ENCODE measurements around the gene CEACAM6.
"Not testable (repeated sequence)": the region's sequence is repeated elsewhere in the genome, so short reads cannot be mapped to it uniquely, and the experiment has no call there.

CEACAM6 gene

GRCh38 chr19:41769608-41770007, 14.3 kb downstream of the CEACAM6 start:
- TF ChIP-seq ZNF274 (IDR thresholded peaks at IDR 0.05; ENCODE audit: low read depth, low read length), result no peak
- no peak overlapping the region for H3K4me3 ChIP-seq (ENCODE audit: low read length)

- no peak overlapping the region for H3K4me3 ChIP-seq (ENCODE audit: low read length)
- no peak for TF ChIP-seq ZNF274 (IDR thresholded peaks at IDR 0.05; ENCODE audit: low read depth, low read length)
Observed at GRCh38 chr19:41771410-41771809, 16.1 kb downstream of the CEACAM6 start.

DNA sequence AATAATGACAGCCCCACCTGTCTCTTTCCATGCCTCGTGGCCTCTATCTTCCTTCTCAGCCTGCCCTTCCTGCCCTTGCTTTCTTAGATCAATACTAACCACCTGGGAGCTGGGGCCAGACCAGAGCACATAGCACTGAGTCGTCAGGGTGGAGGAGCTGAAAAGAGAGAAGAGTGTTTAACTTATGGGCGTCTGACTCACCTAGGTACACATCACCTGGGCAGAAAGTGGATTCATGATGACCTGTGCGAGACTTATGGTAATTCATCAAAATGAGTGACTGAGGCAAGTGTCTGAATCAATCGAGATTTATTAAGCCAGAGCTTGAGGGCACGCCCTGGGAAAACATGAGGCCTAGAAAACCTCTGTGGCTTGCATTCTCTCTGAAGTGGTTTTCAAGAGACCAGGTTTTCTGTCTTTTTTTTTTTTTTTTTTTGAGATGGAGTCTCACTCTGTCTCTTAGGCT, 19.2 kb downstream of the CEACAM6 start:
- no peak overlapping the region for H3K4me3 ChIP-seq (ENCODE audit: low read length)
- no peak for TF ChIP-seq ZNF274 (IDR thresholded peaks at IDR 0.05; ENCODE audit: low read depth, low read length)

GRCh38 chr19:41776700-41777099, 21.4 kb downstream of the CEACAM6 start:
- H3K4me3 ChIP-seq (ENCODE audit: low read length), result no peak overlapping the region
- TF ChIP-seq ZNF274 (IDR thresholded peaks at IDR 0.05; ENCODE audit: low read depth, low read length), result no peak

DNA sequence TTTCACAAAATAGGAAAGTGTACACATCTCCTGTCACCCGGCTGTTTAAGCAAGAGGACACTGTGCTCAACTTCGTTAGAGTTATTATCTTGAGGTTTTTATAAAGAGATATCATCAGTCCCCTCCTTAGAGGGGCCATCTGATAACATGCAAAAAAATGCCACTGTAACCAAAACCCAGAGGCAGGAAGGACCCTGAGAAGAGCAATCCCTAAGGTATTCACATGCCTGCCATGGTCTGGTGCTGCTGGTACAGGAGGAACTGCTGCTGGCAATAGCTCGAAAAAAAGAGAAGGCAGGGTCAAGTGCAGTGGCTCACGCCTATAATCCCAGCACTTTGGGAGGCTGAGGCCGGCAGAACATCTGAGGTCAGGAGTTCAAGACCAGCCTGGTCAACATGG, 28.3 kb downstream of the CEACAM6 start:
- H3K4me3 ChIP-seq (ENCODE audit: low read length), result no peak overlapping the region
- no peak for TF ChIP-seq ZNF274 (IDR thresholded peaks at IDR 0.05; ENCODE audit: low read depth, low read length)

DNA sequence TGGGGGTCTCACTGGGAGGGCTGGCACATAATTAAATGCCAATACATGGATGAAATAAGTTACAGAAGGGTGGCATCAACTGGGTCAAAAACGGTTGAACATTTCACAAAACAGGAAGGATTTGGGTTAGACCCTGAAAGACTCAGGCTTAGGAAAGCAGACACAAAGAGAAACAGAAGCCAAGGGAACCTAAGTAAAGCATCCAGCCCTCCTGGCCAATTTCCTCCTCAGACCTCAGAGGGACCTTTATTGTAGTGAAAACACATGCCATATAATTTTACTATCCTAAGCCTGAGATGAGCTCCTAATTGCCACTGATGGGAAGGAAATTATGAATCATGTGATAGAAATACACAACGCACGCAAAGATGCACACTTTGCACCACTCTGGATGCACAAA, 29.0 kb downstream of the CEACAM6 start:
- TF ChIP-seq ZNF274 (IDR thresholded peaks at IDR 0.05; ENCODE audit: low read depth, low read length), result no peak
- no peak overlapping the region for H3K4me3 ChIP-seq (ENCODE audit: low read length)

DNA sequence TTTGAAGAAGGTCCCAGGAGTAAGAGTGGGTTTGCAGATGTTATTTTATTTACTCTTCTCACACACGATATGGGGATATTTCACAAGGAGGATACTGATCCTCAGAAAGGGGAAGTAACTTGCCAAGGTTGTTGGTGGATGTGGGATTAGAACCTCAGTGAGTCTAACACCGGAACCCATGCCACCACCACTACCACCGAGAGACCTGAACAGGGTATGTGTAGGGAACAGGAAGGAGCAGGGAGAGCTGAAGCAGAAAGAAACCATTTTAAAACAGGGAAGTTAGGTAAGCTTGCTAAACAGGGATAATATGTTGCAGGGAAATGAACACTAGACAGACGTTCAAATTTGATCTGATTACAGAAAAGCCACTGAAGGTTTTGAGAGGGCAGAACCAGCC, 29.4 kb downstream of the CEACAM6 start:
- no peak overlapping the region; the same call in 1 of the 2 replicates for H3K4me3 ChIP-seq (ENCODE audit: low read length)
- TF ChIP-seq ZNF274 (IDR thresholded peaks at IDR 0.05; ENCODE audit: low read depth, low read length), result no peak

- no peak for TF ChIP-seq ZNF274 (IDR thresholded peaks at IDR 0.05; ENCODE audit: low read depth, low read length)
- no peak overlapping the region for H3K4me3 ChIP-seq (ENCODE audit: low read length)
Observed at GRCh38 chr19:41785653-41786052, 30.3 kb downstream of the CEACAM6 start.

DNA sequence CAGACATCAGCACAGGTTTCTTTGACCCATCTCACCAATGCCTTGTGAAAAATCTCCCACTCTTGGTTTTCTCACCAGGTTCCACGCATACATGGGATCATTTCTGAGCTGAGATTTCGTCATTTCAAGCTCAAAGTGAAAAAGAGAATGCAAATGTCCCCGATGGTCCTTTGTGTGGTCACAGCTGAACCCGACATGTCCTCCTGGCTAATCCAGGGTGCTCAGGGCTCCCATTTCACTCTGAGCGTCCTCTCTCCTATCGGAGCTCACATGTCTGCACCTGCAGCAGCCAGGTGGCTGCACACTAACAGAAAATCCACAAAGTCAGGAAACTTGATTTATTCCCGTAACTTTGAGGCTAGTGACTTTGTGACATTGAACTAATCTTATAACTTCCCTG, 31.7 kb downstream of the CEACAM6 start:
- TF ChIP-seq ZNF274 (IDR thresholded peaks at IDR 0.05; ENCODE audit: low read depth, low read length), result no peak

GRCh38 chr19:41788518-41788917, 33.2 kb downstream of the CEACAM6 start:
- H3K4me3 ChIP-seq (ENCODE audit: low read length), result not testable (repeated sequence)

More for the DNA sequence above, 31.7 kb downstream of the CEACAM6 start:
- no peak overlapping the region for H3K4me3 ChIP-seq (ENCODE audit: low read length)

GRCh38 chr19:41789053-41789452, 33.7 kb downstream of the CEACAM6 start:
- not testable (repeated sequence) for H3K4me3 ChIP-seq (ENCODE audit: low read length)

- no peak for TF ChIP-seq ZNF274 (IDR thresholded peaks at IDR 0.05; ENCODE audit: low read depth, low read length)
- no peak overlapping the region for H3K4me3 ChIP-seq (ENCODE audit: low read length)
Observed at GRCh38 chr19:41792513-41793413, 37.4 kb downstream of the CEACAM6 start.

DNA sequence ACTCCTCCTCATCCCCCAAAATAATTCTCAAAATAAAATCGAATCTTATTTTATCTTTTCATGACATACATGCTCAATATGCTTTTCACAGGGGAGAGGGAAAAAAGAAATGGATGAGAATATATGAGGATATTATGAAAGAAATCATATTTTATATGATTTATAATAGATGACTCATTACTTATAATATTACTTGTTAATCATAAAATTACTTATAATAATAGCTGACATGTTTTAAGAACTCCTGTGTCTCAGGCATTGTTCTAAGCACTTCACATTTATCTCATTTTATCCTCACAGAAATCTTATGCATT, 38.0 kb downstream of the CEACAM6 start:
- no peak for TF ChIP-seq ZNF274 (IDR thresholded peaks at IDR 0.05; ENCODE audit: low read depth, low read length)
- H3K4me3 ChIP-seq (ENCODE audit: low read length), result no peak overlapping the region

GRCh38 chr19:41795031-41795461, 39.7 kb downstream of the CEACAM6 start:
- no peak overlapping the region for H3K4me3 ChIP-seq (ENCODE audit: low read length)
- no peak for TF ChIP-seq ZNF274 (IDR thresholded peaks at IDR 0.05; ENCODE audit: low read depth, low read length)

DNA sequence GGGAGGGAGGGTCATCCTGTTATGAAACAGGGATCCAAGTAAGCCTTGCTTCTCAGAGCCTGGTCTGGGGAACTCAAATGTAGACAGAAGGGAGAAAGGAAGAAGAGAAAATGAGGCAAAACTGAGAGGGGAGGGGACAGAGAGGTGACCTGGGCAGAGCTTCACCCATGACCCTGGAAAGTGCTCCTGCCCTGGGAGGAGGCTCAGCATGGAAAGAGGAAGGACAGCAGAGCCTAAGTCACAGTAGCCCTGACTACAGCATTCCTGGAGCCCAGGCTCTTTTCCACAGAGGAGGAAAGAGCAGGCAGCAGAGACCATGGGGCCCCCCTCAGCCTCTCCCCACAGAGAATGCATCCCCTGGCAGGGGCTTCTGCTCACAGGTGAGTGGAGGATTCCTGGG, 41.0 kb downstream of the CEACAM6 start, which contains the start of gene CEACAM3:
Gene CEACAM3, plus strand, starts transcription at position 226 of the 400 bp plus-strand sequence. Its CDS starts 91 bp downstream, at position 317.
- TF ChIP-seq ZNF274 (IDR thresholded peaks at IDR 0.05; ENCODE audit: low read depth, low read length), result no peak
- H3K4me3 ChIP-seq (ENCODE audit: low read length), result no peak within 1 kb of the TSS

- TF ChIP-seq ZNF274 (IDR thresholded peaks at IDR 0.05; ENCODE audit: low read depth, low read length), result no peak
- H3K4me3 ChIP-seq (ENCODE audit: low read length), result no peak overlapping the region
Observed at GRCh38 chr19:41796901-41797300, 41.6 kb downstream of the CEACAM6 start.
